HG03558 (cell line): ENCODE data around the gene SYNE3.
"Not testable (repeated sequence)": the region's sequence is repeated elsewhere in the genome, so short reads cannot be mapped to it uniquely, and the experiment has no call there.

Experiments
- ATAC-seq: cut with Tn5 transposase; IDR thresholded peaks from one replicate; pipeline ENCODE4 v1.9.1; 2021; ENCODE audit warnings: moderate number of reproducible peaks; ENCODE audit not compliant: unreplicated experiment; ENCODE audit errors: extremely low read depth

The SYNE3 gene

DNA sequence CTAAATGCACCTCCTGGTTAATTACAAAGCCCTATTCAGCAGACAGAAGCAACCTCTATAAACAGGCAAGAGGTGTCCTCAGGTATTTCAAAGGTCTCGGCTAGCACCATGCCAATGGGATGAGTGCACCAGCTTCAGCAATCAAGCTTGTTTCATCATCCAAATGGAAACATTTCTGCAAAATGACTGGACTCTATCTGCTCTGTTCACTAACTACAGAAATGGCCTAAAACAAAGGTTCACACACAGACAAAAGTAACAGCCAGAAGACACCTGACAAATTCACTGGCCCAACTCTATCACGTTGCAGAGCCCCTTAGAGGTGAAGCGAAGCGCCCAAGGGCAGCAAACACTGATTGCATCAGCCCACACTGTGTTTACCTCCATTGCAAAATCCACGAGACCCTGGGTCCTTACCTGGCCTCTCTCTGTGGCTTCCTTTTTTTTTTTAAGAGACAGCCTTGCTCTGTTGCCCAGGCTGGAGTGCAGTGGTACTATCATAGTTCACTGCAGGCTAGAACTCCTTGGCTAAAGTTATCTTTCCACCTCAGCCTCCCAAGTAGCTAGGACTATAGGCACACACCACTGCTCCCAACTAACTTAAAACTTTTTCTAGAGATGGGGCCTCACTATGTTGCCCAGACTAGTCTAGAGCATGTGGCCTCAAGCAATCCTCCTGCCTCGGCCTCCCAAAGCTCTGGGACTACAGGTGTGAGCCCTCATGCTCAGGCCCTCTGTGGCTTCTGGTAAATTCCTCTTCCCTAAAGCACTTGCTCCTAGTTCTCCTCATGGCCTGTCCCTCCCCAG lies 8.5 kb upstream of the SYNE3 start:
- ATAC-seq, result no peak

- ATAC-seq, result no peak
Measured at GRCh38 chr14:95523815-95524448, 7.5 kb upstream of the SYNE3 start.

DNA sequence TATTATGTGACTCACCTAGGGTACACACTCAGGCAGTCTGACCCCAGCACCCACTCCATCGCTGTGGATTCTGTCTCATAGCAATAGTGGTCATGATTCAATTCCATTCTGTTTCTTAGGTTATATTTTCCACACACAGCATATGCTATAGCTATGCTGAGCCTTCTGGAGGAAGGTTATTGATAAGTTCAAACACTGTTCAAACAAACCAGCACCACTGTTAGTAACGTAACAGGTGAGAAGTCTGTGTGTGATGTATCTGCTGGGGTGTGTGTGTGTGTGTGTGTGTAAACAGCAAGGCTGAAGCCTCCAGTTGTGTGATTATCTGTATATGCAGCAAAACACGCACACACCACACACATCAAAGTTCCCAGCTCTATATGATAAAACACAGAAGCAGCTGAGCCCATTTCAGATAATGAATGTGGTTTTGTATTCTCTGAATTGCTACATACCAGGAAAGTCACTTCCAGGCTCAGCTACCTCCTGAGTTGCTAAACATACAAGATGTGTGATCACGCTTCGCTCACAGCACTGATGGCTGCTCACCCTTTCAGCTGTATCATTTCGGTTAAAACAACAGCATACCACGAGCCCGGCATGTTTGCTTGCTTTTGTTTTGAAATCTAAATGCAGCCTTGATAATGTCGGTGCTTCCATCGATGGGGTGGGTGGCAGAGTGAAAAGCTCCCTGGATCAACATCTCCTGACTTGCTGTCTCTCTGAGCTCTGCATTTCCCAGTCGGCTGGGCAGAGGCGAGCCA lies 6.8 kb upstream of the SYNE3 start:
- no peak for ATAC-seq

DNA sequence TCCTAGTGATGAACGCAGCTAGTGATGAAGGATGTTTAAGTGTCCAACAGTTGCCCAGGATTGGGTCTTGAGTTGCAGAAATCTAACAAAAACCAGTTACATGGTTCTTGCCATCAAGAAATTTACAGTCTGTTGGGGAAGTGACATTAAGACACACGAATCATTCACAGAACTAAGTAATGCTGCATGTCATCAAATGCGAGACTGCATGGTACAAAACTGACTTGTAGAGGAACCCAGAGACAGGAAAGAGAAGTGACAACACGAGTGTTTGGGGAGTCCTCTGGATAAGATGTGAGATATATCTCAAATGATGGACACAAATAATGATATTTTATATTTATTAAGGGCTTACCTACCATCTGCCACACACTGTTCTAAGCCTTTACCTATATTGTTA lies 6.1 kb upstream of the SYNE3 start:
- no peak for ATAC-seq

- ATAC-seq, result no peak
Measured at GRCh38 chr14:95522116-95522515, 5.7 kb upstream of the SYNE3 start.

GRCh38 chr14:95521001-95521400 lies 4.6 kb upstream of the SYNE3 start:
- no peak for ATAC-seq

GRCh38 chr14:95520346-95520745 lies 3.9 kb upstream of the SYNE3 start:
- no peak for ATAC-seq

DNA sequence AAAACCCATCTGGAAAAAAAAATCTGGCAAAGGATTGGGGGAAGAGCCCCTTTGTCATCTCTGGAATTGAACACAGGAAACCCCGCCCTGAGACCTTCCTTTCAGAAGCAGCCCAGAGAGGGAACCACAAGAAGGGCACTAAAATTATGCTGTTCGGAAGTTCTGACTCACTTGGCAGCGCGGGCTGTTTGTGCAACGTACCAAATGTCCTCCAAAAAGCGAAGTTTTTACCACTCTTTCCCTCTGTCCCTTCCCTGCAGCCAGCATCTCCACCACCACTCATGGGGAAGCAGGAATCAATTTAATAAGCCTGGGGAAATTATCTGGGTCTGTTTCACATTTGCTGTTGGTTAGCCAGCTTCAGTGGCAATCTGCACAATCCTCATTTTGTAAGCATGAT lies 3.2 kb upstream of the SYNE3 start:
- no peak for ATAC-seq

DNA sequence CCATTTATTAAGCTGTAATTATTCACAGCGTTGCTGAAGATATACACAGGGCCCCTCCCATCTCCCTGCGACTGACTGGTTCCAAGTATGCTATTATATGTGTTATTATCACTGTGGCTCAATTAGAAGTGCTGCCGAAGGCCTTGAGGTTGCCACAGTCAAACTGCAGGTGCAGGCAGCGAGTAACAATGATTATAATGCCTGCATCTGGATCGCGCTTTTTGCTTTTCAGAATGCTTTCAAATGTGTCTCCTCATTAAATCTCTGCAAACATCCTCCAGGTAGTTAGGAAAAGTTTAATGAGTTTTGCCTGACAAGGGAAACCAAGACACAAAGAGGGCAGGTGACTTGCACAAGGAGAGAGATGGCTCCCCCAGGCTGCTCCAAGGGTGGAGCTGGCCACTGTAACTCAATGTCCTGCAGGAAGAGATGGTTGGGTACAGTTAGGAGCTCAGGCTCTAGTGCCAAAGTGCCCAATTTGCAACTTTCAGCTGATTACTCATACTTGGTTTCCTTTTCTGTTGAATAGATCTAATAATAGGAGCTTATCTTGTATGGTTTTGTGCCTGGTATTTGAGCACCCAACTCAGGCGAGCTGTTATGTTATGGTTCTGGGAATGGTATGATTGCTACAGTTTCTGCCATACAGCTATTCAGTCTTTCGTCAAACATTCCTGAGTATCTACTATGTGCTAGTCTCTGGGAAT lies 1.7 kb upstream of the SYNE3 start:
- ATAC-seq, result no peak

GRCh38 chr14:95515596-95516552 lies 576 bp downstream of the SYNE3 start:
- ATAC-seq, result peak; percentile 70

DNA sequence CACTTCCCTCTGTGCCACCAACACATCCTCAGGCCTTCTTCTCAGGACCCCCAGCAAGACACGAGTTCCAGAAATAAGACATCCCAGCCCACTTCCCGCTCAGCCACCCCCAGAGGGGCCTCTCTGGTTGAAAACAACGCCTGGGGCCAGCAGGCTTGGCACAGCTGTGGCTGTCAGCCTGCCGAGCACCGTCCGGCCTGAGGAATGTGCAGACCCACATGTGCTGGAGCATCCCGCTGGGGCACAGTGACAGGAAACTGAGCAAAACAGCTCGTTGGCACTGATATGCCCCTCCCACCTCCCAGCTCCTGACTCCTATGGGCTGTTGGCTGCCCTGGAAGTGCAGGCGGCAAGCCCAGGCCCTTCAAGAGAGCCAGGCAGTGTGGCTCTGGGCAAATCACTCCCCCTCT lies 1.4 kb downstream of the SYNE3 start:
- no peak for ATAC-seq

DNA sequence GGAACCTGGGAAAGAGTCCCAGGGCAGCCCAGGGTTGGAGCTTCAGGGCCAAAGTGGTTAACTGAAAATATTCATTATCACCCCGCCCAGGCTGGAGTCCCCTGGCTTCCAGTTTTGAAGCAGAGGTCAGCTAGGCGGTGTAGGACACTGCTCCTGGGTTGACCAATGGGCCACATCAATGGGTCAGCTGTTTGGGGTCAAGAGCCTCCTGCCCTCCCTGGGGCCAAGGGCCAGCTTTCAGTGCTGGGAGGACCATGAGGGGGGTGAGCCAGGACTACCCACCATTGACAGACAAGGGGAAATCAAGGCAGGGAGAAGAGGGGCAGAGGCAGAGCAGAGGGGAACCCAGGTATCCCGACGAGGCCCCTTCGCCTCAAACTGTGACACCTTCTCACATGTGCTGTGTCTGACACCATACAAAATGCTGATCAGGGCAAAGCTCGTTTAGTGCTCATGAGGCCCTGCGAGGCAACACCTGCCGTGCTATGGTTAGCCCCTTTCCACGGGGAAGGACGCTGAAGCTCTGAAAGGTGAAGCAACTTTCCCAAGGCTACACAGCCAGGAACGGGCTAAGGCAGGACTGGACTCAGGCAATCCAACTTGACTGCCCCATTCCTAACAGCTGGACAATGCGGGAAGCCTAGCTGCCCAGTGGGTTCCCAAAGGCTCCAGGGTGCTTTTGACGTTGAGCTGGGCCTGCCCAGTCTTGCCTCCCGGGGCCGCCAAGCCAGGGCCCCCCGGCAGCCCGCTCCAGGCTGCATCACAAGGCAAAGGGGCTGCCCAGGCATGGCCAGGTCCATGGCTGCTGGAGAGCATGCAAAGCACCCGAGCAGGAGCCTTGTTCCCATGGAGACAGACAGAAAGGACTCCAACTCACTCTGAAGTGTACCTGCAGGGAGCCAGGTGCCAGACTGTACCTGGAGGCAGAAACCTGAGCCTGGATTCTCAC lies 2.0 kb downstream of the SYNE3 start:
- ATAC-seq, result no peak

DNA sequence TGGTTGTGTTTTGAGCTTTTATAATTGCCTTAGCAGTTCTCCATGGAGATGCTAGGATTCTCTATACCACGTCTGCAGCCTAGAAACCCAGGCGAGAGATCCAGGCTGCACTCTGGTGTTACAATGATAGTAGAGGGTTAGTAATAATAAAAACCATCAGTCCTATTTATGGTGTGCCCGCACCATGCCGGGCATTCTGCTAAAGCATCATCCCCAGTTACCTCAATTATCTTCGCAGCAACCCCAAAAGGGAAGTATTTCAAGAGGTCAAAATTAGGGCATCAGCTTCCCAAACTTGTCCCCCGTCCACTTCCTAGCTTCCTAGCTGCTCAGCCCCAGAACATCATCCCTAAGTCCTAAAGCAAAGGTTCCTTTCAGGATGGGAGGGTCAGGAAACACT lies 3.2 kb downstream of the SYNE3 start:
- no peak for ATAC-seq

GRCh38 chr14:95511687-95512086 lies 4.8 kb downstream of the SYNE3 start:
- ATAC-seq, result no peak

- no peak for ATAC-seq
Measured at GRCh38 chr14:95510804-95511203, 5.6 kb downstream of the SYNE3 start.

DNA sequence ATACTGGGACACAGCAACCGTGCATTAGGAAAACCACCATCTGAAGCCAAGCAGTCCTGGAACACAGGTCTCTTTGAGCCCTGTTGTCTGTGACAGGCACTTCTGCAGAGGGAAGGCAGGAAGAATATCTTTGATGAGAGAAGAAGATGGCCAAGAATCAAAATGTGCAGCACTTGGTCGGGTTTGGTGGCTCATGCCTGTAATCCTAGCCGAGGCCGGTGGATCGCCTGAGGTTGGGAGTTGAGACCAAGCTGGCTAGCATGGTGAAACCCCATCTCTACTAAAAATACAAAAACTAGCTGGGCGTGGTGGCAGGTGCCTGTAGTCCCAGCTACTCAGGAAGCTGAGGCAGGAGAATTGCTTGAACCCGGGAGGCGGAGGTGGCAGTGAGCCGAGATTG lies 6.1 kb downstream of the SYNE3 start:
- not testable (repeated sequence) for ATAC-seq

DNA sequence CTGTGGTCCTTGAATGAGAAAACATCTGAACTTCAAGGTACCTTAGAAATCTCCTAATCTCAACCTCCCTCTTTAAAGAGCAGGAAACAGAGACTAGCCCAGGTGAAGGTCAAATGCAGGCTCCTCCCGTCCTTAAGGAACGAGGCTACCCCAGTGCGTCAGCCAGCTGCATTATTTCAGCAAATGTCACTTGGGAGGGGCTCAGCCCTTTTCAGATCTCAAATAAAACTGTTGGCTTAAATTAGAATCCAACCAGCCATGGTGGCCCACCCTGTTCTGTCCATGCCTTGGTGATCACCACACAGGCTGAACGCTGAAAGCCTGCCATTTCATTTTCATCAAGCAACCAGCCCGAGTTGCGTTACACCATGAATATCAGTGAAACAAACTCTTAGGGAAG lies 7.0 kb downstream of the SYNE3 start:
- ATAC-seq, result no peak

- ATAC-seq, result no peak
Measured at GRCh38 chr14:95508377-95508776, 8.1 kb downstream of the SYNE3 start.
